HepG2 (cell line): ENCODE measurements around the gene CABLES2. TPM values are rescaled to one million over a fixed set of nuclear protein-coding genes. Genes with fewer than 3 reads are reported as not detected.
A peak's percentile ranks its signal among the peaks of the same experiment; 100 is the strongest.

Experiments
- CAMTA2 ChIP-seq: sonication (generic); formaldehyde crosslinking; IDR thresholded peaks from 2 replicates; pipeline ENCODE4 v1.4.0; 2020; ENCODE audit warnings: mild to moderate bottlenecking, missing genetic modification reagents, borderline replicate concordance
- HMGXB4 ChIP-seq, 2 experiments: sonication (generic) in 1 of 2; formaldehyde crosslinking in 1 of 2; IDR thresholded peaks; 2 replicates each; pipeline versions ENCODE4 v1.4.0 to v1.6.1; 2018 to 2020; ENCODE audit warnings: missing genetic modification reagents in 2 of 2, borderline replicate concordance in 1 of 2, low read depth in 1 of 2, mild to moderate bottlenecking in 1 of 2, missing biosample characterization in 1 of 2
- KMT2A ChIP-seq: sonication (generic); formaldehyde crosslinking; IDR thresholded peaks from 2 replicates; pipeline ENCODE4 v1.4.0; 2020; ENCODE audit warnings: missing genetic modification reagents
- NPAS2 ChIP-seq: sonication (generic); formaldehyde crosslinking; IDR thresholded peaks from 2 replicates; pipeline ENCODE4 v1.8.0; 2022; ENCODE audit warnings: mild to moderate bottlenecking, missing genetic modification reagents, borderline replicate concordance
- SIX1 ChIP-seq: sonication (generic); formaldehyde crosslinking; IDR thresholded peaks from 2 replicates; pipeline ENCODE4 v1.4.0; 2020; ENCODE audit warnings: missing genetic modification reagents, borderline replicate concordance
- ZBTB7A ChIP-seq: sonication (generic); formaldehyde crosslinking; IDR thresholded peaks from 2 replicates; pipeline ENCODE4 v1.8.0; 2022; ENCODE audit warnings: mild to moderate bottlenecking, missing genetic modification reagents
- ZNF18 ChIP-seq: sonication (generic); formaldehyde crosslinking; IDR thresholded peaks from 2 replicates; pipeline ENCODE4 v1.8.0; 2022; ENCODE audit warnings: mild to moderate bottlenecking, missing genetic modification reagents; ENCODE audit not compliant: insufficient replicate concordance
- ZNF280D ChIP-seq: sonication (generic); formaldehyde crosslinking; IDR thresholded peaks from 2 replicates; pipeline ENCODE4 v1.5.1; 2020; ENCODE audit warnings: mild to moderate bottlenecking, missing genetic modification reagents
- ZNF484 ChIP-seq: sonication (generic); formaldehyde crosslinking; IDR thresholded peaks from 2 replicates; pipeline ENCODE4 v1.5.1; 2020; ENCODE audit warnings: mild to moderate bottlenecking, low read depth, missing genetic modification reagents, borderline replicate concordance
- ZNF546 ChIP-seq: sonication (generic); formaldehyde crosslinking; conservative IDR thresholded peaks from 2 replicates; pipeline ENCODE4 v1.8.1; 2023; ENCODE audit warnings: mild to moderate bottlenecking, missing genetic modification reagents
- ZNF580 ChIP-seq: IDR thresholded peaks from 2 replicates; pipeline ENCODE4 v1.6.1; 2016; ENCODE audit warnings: low read depth, borderline replicate concordance
- polyA plus RNA-seq, 8 experiments: library from polyadenylated mRNA; depleted of rRNA in 3 of 8; stranded (reverse) in 7 of 8; unstranded in 1 of 8; fragments of >200 nt; fragmentation: Illumina TruSeq in 4 of 8; extraction: Trizol in 4 of 8; gene quantifications; 2 replicates each; pipeline versions ENCODE4 v1.2.1 to v1.2.3, GENCODE V29; 2011 to 2016; ENCODE audit warnings: low read depth in 4 of 8, missing spikeins in 1 of 8, mixed read lengths in 1 of 8; ENCODE audit not compliant: insufficient read depth in 1 of 8
- total RNA-seq, 5 experiments: library from RNA; depleted of rRNA; stranded (reverse); fragments of >200 nt; fragmentation: Illumina TruSeq; extraction: Trizol; gene quantifications; 2 replicates each; pipeline ENCODE4 v1.2.3, GENCODE V29; 2016; ENCODE audit warnings: low read depth in 1 of 5
- TF ChIP-seq, protein P1 (sequence below): sonication (generic); formaldehyde crosslinking; IDR thresholded peaks from 2 replicates; pipeline ENCODE4 v1.5.1; 2020; ENCODE audit warnings: mild to moderate bottlenecking, missing genetic modification reagents, borderline replicate concordance
- TF ChIP-seq, protein P2 (sequence below): sonication (generic); formaldehyde crosslinking; IDR thresholded peaks from 2 replicates; pipeline ENCODE4 v1.5.1; 2020; ENCODE audit warnings: mild to moderate bottlenecking, missing genetic modification reagents, moderate library complexity

Gene CABLES2
- total and polyA plus RNA-seq, 2 of the 13 experiments (the other 11 are each of a cell fraction or from before 2014, with no cell fraction given): 5.2 to 9.7 TPM

- no peak for TF ChIP-seq HMGXB4 (CRISPR knock-in tag; IDR thresholded peaks at IDR 0.05; ENCODE audit: borderline replicate concordance in 1 of 2, low read depth in 1 of 2)
- TF ChIP-seq ZNF580: no peak
- TF ChIP-seq ZNF280D (CRISPR knock-in tag): no peak
- TF ChIP-seq KMT2A (CRISPR knock-in tag): no peak
- no peak for TF ChIP-seq NPAS2 (CRISPR knock-in tag)
- TF ChIP-seq ZBTB7A (CRISPR knock-in tag): no peak
- no peak for TF ChIP-seq ZNF546 (CRISPR knock-in tag)
- no peak for TF ChIP-seq ZNF18
- TF ChIP-seq, protein P1, sequence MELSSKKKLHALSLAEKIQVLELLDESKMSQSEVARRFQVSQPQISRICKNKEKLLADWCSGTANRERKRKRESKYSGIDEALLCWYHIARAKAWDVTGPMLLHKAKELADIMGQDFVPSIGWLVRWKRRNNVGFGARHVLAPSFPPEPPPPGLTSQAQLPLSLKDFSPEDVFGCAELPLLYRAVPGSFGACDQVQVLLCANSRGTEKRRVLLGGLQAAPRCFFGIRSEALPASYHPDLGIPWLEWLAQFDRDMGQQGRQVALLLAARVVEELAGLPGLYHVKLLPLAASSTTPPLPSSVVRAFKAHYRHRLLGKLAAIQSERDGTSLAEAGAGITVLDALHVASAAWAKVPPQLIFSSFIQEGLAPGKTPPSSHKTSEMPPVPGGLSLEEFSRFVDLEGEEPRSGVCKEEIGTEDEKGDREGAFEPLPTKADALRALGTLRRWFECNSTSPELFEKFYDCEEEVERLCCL (CRISPR knock-in tag): no peak
- TF ChIP-seq CAMTA2: no peak
- no peak for TF ChIP-seq SIX1 (CRISPR knock-in tag)
- TF ChIP-seq, protein P2, sequence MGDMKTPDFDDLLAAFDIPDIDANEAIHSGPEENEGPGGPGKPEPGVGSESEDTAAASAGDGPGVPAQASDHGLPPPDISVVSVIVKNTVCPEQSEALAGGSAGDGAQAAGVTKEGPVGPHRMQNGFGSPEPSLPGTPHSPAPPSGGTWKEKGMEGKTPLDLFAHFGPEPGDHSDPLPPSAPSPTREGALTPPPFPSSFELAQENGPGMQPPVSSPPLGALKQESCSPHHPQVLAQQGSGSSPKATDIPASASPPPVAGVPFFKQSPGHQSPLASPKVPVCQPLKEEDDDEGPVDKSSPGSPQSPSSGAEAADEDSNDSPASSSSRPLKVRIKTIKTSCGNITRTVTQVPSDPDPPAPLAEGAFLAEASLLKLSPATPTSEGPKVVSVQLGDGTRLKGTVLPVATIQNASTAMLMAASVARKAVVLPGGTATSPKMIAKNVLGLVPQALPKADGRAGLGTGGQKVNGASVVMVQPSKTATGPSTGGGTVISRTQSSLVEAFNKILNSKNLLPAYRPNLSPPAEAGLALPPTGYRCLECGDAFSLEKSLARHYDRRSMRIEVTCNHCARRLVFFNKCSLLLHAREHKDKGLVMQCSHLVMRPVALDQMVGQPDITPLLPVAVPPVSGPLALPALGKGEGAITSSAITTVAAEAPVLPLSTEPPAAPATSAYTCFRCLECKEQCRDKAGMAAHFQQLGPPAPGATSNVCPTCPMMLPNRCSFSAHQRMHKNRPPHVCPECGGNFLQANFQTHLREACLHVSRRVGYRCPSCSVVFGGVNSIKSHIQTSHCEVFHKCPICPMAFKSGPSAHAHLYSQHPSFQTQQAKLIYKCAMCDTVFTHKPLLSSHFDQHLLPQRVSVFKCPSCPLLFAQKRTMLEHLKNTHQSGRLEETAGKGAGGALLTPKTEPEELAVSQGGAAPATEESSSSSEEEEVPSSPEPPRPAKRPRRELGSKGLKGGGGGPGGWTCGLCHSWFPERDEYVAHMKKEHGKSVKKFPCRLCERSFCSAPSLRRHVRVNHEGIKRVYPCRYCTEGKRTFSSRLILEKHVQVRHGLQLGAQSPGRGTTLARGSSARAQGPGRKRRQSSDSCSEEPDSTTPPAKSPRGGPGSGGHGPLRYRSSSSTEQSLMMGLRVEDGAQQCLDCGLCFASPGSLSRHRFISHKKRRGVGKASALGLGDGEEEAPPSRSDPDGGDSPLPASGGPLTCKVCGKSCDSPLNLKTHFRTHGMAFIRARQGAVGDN: 0 out of 2 replicates have a peak, but pooled peaks have one; percentile 5
- no peak for TF ChIP-seq ZNF484 (CRISPR knock-in tag)
Observed at GRCh38 chr20:62346398-62347150, 60.5 kb downstream of the CABLES2 start (continued).
